Measurements from ENCODE around the gene KRT71. TPM values are rescaled to one million over a fixed set of nuclear protein-coding genes. Genes with fewer than 3 reads are reported as not detected.

Gene KRT71
- total RNA-seq, 1 experiment from 2014 or later: not detected

DNA sequence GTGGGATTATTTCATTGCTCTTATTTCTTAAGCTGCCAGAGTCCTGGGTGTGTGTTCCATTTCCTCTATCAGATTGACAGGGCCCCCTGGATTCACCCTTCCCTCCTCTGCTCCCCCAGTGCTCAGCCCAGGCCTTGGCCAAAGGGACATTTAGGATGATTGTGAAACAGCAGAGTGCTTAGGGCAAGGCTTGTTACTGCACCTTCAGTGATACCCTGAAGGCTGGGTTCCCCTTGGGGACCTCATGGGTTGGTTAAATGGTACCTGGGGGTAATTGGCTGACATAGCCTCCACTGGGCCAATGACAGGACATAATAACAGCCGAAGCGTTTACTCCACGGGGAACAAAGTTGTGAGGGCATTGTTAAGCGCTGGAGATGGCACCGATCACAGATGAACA, 49.6 kb upstream of the KRT71 start (continued):
- TF ChIP-seq, protein P1, sequence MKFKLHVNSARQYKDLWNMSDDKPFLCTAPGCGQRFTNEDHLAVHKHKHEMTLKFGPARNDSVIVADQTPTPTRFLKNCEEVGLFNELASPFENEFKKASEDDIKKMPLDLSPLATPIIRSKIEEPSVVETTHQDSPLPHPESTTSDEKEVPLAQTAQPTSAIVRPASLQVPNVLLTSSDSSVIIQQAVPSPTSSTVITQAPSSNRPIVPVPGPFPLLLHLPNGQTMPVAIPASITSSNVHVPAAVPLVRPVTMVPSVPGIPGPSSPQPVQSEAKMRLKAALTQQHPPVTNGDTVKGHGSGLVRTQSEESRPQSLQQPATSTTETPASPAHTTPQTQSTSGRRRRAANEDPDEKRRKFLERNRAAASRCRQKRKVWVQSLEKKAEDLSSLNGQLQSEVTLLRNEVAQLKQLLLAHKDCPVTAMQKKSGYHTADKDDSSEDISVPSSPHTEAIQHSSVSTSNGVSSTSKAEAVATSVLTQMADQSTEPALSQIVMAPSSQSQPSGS (CRISPR knock-in tag; IDR thresholded peaks at IDR 0.05; ENCODE audit: borderline replicate concordance, low read depth): no peak
- TF ChIP-seq TEAD1 (CRISPR knock-in tag; IDR thresholded peaks at IDR 0.05) (no peak), ZNF219 (CRISPR knock-in tag; IDR thresholded peaks at IDR 0.05; ENCODE audit: borderline replicate concordance) (no peak), SMAD3 (CRISPR knock-in tag; IDR thresholded peaks at IDR 0.05; ENCODE audit: borderline replicate concordance) (no peak), ARID4B (CRISPR knock-in tag; IDR thresholded peaks at IDR 0.05; ENCODE audit: borderline replicate concordance) (no peak), ZNF532 (CRISPR knock-in tag; IDR thresholded peaks at IDR 0.05; ENCODE audit: borderline replicate concordance) (no peak), OVOL2 (CRISPR knock-in tag; IDR thresholded peaks at IDR 0.05; ENCODE audit: borderline replicate concordance) (no peak), FOXJ3 (CRISPR knock-in tag; IDR thresholded peaks at IDR 0.05; ENCODE audit: borderline replicate concordance) (no peak)
- TF ChIP-seq, protein P2, sequence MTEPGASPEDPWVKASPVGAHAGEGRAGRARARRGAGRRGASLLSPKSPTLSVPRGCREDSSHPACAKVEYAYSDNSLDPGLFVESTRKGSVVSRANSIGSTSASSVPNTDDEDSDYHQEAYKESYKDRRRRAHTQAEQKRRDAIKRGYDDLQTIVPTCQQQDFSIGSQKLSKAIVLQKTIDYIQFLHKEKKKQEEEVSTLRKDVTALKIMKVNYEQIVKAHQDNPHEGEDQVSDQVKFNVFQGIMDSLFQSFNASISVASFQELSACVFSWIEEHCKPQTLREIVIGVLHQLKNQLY (CRISPR knock-in tag; IDR thresholded peaks at IDR 0.05): no peak
- TF ChIP-seq, protein P3, sequence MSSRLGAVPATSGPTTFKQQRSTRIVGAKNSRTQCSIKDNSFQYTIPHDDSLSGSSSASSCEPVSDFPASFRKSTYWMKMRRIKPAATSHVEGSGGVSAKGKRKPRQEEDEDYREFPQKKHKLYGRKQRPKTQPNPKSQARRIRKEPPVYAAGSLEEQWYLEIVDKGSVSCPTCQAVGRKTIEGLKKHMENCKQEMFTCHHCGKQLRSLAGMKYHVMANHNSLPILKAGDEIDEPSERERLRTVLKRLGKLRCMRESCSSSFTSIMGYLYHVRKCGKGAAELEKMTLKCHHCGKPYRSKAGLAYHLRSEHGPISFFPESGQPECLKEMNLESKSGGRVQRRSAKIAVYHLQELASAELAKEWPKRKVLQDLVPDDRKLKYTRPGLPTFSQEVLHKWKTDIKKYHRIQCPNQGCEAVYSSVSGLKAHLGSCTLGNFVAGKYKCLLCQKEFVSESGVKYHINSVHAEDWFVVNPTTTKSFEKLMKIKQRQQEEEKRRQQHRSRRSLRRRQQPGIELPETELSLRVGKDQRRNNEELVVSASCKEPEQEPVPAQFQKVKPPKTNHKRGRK (CRISPR knock-in tag; IDR thresholded peaks at IDR 0.05; ENCODE audit: borderline replicate concordance): no peak

GRCh38 chr12:52601671-52602070, 48.7 kb upstream of the KRT71 start:
- no peak for ATAC-seq
- CTCF ChIA-PET: interaction anchor here (0.9 to 2.1 kb wide), 3 partner anchors 8 to 278 kb away, joined by 4 to 8 read pairs (median 4); no protein-coding TSS in a partner anchor
- Mint-ChIP-seq H3K4me3 (peak overlapping the region; percentile 37; the same call in 1 of the 2 replicates), H3K4me1 (no peaks in the 10 kb centered on the region), H3K36me3 (no peaks in the 10 kb centered on the region), H3K27me3 (ENCODE audit: low read depth) (peaks cover 37% of the 10 kb centered on the region), H3K27ac (no peak overlapping the region), H3K9me3 (no peaks in the 10 kb centered on the region)
- POLR2A ChIA-PET: no interaction called here
- no peak for DNase-seq (ENCODE audit: low spot score)
- no peak for TF ChIP-seq ZBTB21 (CRISPR knock-in tag; IDR thresholded peaks at IDR 0.05; ENCODE audit: borderline replicate concordance)
- no peak for TF ChIP-seq ZNF416 (CRISPR knock-in tag; IDR thresholded peaks at IDR 0.05)
- TF ChIP-seq RORB (CRISPR knock-in tag; IDR thresholded peaks at IDR 0.05): no peak
- no peak for TF ChIP-seq FOXP1 (CRISPR knock-in tag; IDR thresholded peaks at IDR 0.05; ENCODE audit: borderline replicate concordance)
- no peak for TF ChIP-seq ZNF423 (CRISPR knock-in tag; IDR thresholded peaks at IDR 0.05)
- TF ChIP-seq PREB (CRISPR knock-in tag; IDR thresholded peaks at IDR 0.05; ENCODE audit: borderline replicate concordance): no peak
- no peak for TF ChIP-seq TEAD4 (CRISPR knock-in tag; IDR thresholded peaks at IDR 0.05)
- TF ChIP-seq NFATC4 (CRISPR knock-in tag; IDR thresholded peaks at IDR 0.05): no peak
- no peak for TF ChIP-seq HMGXB4 (CRISPR knock-in tag; IDR thresholded peaks at IDR 0.05)
- TF ChIP-seq GTF2I (CRISPR knock-in tag; conservative IDR thresholded peaks at IDR 0.05): no peak
- no peak for TF ChIP-seq ATF1 (CRISPR knock-in tag; IDR thresholded peaks at IDR 0.05)
- TF ChIP-seq KAT7 (CRISPR knock-in tag; IDR thresholded peaks at IDR 0.05; ENCODE audit: borderline replicate concordance): no peak

Data from WTC11 (cell line).